ENCODE measurements around the gene GCK. TPM values are rescaled to one million over a fixed set of nuclear protein-coding genes. Genes with fewer than 3 reads are reported as not detected.

Gene GCK
- total and polyA plus RNA-seq, 2 experiments from 2014 or later = 1.7 to 2.5 TPM

DNA sequence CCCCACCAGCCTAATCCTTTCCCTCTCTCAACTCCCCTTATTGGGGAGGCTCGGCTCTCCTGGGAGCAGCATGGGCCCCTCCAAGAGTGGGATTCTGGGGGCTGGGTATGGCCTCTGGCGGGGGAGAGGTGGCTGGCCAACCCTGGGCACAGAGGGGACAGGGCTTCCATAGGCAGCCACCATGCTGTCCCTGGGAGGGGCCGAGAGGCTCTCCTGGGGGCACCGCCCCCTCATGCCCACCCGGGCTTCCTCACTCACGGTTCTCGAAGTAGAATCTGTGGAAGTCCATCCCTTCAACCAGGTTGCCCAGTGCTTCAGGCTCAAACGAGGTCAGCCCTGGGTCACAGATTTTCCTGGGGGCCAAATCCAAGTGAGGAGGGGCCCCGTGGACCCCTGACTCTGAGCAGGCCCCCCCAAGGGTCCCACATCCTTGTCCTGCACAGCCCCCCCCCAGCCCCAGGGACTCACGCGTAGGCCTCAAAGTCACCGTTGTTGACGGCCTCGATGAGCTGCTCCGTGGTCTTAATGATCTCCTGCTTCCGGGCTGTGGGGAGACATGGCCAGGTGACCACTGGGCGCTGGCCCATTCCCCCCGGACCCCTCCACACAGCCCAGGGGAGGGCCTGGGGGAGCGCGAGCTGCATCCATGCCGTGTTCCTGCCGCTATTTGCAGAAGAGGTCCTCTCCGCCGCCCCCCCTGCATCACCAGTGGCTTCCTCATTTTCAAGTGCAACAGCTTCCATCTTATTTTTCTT, 31.3 kb upstream of the GCK start:
- whole genome bisulfite sequencing (ENCODE audit: low lambda C conversion rate, missing lambda C conversion rate) = 95% methylated on average over 24 of the region's 24 CpGs
- no peaks in the 10 kb centered on the region for H3K36me3 ChIP-seq (replicated peaks; ENCODE audit: insufficient read depth, low read depth)

GRCh38 chr7:44220046-44220357, 30.8 kb upstream of the GCK start:
- Histone ChIP-seq H4K20me1 (ENCODE audit: insufficient read depth, poor library complexity, severe bottlenecking) (no peaks in the 10 kb centered on the region), H3K4me2 (no peak overlapping the region), H3K79me2 (no peaks in the 10 kb centered on the region), H3K9me3 (ENCODE audit: low read depth) (no peaks in the 10 kb centered on the region), H3K27ac (no peak overlapping the region), H3K27me3 (no peaks in the 10 kb centered on the region), H2AFZ (no peak overlapping the region), H3K4me3 (no peak overlapping the region), H3K9me2 (replicated peaks; ENCODE audit: insufficient read depth) (no peaks in the 10 kb centered on the region), H3K4me1 (ENCODE audit: insufficient read depth) (no peaks in the 10 kb centered on the region), H3K36me3 (replicated peaks; ENCODE audit: insufficient read depth, low read depth) (no peaks in the 10 kb centered on the region)
- no peak for DNase-seq (ENCODE audit: low spot score)
- TF ChIP-seq, protein P1, sequence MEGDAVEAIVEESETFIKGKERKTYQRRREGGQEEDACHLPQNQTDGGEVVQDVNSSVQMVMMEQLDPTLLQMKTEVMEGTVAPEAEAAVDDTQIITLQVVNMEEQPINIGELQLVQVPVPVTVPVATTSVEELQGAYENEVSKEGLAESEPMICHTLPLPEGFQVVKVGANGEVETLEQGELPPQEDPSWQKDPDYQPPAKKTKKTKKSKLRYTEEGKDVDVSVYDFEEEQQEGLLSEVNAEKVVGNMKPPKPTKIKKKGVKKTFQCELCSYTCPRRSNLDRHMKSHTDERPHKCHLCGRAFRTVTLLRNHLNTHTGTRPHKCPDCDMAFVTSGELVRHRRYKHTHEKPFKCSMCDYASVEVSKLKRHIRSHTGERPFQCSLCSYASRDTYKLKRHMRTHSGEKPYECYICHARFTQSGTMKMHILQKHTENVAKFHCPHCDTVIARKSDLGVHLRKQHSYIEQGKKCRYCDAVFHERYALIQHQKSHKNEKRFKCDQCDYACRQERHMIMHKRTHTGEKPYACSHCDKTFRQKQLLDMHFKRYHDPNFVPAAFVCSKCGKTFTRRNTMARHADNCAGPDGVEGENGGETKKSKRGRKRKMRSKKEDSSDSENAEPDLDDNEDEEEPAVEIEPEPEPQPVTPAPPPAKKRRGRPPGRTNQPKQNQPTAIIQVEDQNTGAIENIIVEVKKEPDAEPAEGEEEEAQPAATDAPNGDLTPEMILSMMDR (IDR thresholded peaks at IDR 0.05; ENCODE audit: poor library complexity) = no peak
- no peak for TF ChIP-seq EZH2 (IDR thresholded peaks at IDR 0.05; ENCODE audit: borderline replicate concordance)
- no peak for TF ChIP-seq EZH2phosphoT487 (IDR thresholded peaks at IDR 0.05; ENCODE audit: low read depth, severe bottlenecking, unreplicated experiment)
- WGBS (ENCODE audit: low lambda C conversion rate, missing lambda C conversion rate) = 92% methylated on average over 26 of the region's 26 CpGs

More for the DNA sequence above, 31.3 kb upstream of the GCK start:
- no peak overlapping the region for H2AFZ ChIP-seq
- no peaks in the 10 kb centered on the region for H3K9me2 ChIP-seq (replicated peaks; ENCODE audit: insufficient read depth)
- H3K4me2 ChIP-seq = no peak overlapping the region
- no peak for DNase-seq (ENCODE audit: low spot score)
- H4K20me1 ChIP-seq (ENCODE audit: insufficient read depth, poor library complexity, severe bottlenecking) = no peaks in the 10 kb centered on the region
- H3K9me3 ChIP-seq (ENCODE audit: low read depth) = no peaks in the 10 kb centered on the region
- TF ChIP-seq, protein P1 (IDR thresholded peaks at IDR 0.05; ENCODE audit: poor library complexity) = no peak
- no peaks in the 10 kb centered on the region for H3K27me3 ChIP-seq
- H3K27ac ChIP-seq = no peak overlapping the region
- no peak overlapping the region for H3K4me3 ChIP-seq
- no peaks in the 10 kb centered on the region for H3K4me1 ChIP-seq (ENCODE audit: insufficient read depth)
- H3K79me2 ChIP-seq = no peaks in the 10 kb centered on the region

DNA sequence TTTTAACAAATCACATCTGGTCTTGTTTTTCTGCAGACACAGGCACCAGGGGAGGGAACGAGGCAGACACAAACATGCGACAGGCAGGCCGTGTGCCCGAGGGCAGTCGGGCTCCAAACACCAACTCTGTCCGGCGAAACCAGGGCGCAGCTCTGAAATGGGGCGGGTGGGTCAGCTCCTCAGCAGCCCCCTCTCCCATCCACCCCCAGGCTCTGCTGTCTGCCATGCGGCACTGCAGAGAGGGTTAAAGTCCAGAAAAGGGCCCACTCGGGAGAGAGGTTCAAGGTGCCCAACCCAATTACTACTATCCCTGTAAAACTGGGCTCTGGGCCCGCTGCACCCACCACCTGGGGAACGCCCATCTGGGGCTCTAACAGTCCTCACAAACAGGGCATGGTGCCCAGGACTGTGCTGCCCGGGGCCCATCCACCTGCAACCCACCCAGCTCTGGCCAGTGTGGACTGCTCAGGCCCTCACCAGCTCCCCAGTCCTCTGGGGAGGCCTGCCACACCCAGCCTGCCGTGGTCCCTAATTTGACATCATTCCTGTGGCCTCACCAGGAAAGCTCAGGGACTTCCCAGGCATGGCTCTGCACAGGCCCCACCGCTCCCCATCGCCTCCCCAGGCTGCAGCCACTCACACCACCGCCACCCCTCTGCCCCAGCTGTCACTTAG, 30.3 kb upstream of the GCK start:
- Histone ChIP-seq H3K9me3 (ENCODE audit: low read depth) (no peaks in the 10 kb centered on the region), H3K4me3 (no peak overlapping the region), H2AFZ (no peak overlapping the region), H3K27me3 (no peaks in the 10 kb centered on the region), H3K36me3 (replicated peaks; ENCODE audit: insufficient read depth, low read depth) (no peaks in the 10 kb centered on the region), H3K9me2 (replicated peaks; ENCODE audit: insufficient read depth) (no peaks in the 10 kb centered on the region), H3K4me2 (no peak overlapping the region), H3K4me1 (ENCODE audit: insufficient read depth) (no peaks in the 10 kb centered on the region), H3K79me2 (no peaks in the 10 kb centered on the region), H3K27ac (no peak overlapping the region), H4K20me1 (ENCODE audit: insufficient read depth, poor library complexity, severe bottlenecking) (no peaks in the 10 kb centered on the region)
- DNase-seq (ENCODE audit: low spot score) = no peak
- TF ChIP-seq, protein P1 (IDR thresholded peaks at IDR 0.05; ENCODE audit: poor library complexity) = no peak
- no peak for TF ChIP-seq EZH2 (IDR thresholded peaks at IDR 0.05; ENCODE audit: borderline replicate concordance)
- no peak for TF ChIP-seq EZH2phosphoT487 (IDR thresholded peaks at IDR 0.05; ENCODE audit: low read depth, severe bottlenecking, unreplicated experiment)
- 92% methylated on average over 18 of the region's 18 CpGs for WGBS (ENCODE audit: low lambda C conversion rate, missing lambda C conversion rate)
